Adrenal gland (tissue), 5 donors: ENCODE data around the gene NSG1.

Experiments used
- POLR2A ChIP-seq, 2 donors: fragments of 450-650 bp; IDR thresholded peaks; one replicate each; pipeline ENCODE4 v1.6.1; 2017; ENCODE audit warnings: antibody characterized with exemption in 2 of 2, mild to moderate bottlenecking in 2 of 2, moderate library complexity in 1 of 2
- TF ChIP-seq, protein P1 (sequence below), 6 experiments: fragments of 450-650 bp in 4 of 6; fragments of 200-600 bp in 2 of 6; sonication (generic) in 1 of 6; IDR thresholded peaks; 1 replicate in 5 of 6; 2 replicates in 1 of 6; pipeline versions ENCODE4 v1.5.1 to v1.8.0; 2016 to 2021; ENCODE audit warnings: antibody characterized with exemption in 6 of 6, mild to moderate bottlenecking in 2 of 6, moderate library complexity in 1 of 6
- donor health status: DM: no; HTN: no; CAD: no.

DNA sequence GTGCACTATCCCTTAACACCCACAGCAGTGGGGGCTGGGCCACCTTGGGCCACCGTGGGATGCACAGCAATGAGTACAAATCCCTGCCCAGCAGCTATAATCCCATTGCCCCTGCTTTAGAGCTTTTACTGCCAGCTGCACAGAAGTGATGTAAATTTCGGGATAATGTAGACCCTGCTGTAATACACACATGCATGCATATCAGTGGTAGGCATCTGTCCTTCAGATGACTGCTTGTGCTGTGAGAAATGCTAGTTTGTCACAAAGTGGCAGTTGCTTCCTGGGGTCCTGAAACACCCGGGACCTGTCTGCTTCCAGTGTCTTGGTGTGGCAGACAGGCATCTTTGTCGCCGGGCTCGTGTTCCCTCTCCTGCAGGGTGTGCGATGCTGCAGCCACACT lies 14.1 kb downstream of the NSG1 start:
- no peak for TF ChIP-seq POLR2A (IDR thresholded peaks at IDR 0.05)
- TF ChIP-seq, protein P1, sequence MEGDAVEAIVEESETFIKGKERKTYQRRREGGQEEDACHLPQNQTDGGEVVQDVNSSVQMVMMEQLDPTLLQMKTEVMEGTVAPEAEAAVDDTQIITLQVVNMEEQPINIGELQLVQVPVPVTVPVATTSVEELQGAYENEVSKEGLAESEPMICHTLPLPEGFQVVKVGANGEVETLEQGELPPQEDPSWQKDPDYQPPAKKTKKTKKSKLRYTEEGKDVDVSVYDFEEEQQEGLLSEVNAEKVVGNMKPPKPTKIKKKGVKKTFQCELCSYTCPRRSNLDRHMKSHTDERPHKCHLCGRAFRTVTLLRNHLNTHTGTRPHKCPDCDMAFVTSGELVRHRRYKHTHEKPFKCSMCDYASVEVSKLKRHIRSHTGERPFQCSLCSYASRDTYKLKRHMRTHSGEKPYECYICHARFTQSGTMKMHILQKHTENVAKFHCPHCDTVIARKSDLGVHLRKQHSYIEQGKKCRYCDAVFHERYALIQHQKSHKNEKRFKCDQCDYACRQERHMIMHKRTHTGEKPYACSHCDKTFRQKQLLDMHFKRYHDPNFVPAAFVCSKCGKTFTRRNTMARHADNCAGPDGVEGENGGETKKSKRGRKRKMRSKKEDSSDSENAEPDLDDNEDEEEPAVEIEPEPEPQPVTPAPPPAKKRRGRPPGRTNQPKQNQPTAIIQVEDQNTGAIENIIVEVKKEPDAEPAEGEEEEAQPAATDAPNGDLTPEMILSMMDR (IDR thresholded peaks at IDR 0.05): no peak
